IPS DF 4.7 (cell line): ENCODE results near the gene SHISAL1.

Experiments
- DNase-seq: peaks from one replicate; pipeline ENCODE4 v3.0.0-alpha.2; 2013; ENCODE audit warnings: low spot score; ENCODE audit errors: extremely low read depth

The SHISAL1 gene

DNA sequence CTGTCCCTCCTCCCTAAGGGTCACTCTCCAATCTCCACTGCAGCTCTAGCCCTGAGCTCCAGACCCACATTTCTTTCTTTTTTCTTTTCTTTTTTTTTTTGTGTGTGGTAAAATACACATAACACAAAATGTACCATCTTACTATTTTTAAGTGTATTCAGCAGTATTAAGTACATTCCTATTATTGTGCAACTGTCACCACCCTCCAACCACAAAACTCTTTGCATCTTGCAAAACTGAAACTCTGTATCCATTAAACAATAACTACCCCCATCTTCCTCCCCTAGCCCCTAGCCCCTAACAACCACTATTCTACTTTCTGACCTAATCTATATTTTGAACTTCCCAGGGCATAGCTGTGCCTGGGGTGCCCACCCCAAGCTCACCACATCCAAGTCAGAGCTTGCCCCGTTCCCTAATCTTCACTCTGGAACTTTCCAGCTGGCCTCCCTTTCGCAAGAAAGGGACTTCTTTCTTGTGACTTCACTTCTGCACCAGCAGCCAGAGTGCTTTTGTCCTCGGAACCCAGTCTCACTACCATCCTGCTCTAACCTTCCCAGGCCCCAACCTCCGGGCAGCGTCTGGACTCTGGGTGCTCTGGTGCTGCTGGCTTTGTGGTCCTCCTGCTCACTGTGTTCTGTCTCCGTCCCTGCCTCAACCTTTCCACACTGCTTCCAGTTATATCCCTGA lies 101.3 kb downstream of the SHISAL1 start:
- no peak for DNase-seq

DNA sequence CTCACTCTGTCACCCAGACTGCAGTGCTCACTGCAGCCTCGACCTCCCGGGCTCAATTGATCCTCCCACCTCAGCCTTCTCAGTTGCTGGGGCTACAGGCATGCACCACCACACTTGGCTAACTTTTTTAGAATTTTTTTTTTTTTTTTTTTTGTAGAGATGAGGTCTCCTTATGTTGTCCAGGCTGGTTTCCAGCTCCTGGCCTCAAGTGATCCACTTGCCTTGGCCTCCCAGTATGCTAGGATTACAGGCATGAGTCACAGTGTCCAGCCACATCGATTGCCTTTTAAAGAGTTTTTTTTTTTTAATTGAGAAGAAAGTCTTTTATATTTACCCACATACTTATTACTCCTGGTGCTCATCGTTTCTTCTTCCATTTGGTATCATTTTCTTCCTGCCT lies 102.0 kb downstream of the SHISAL1 start:
- DNase-seq = no peak

DNA sequence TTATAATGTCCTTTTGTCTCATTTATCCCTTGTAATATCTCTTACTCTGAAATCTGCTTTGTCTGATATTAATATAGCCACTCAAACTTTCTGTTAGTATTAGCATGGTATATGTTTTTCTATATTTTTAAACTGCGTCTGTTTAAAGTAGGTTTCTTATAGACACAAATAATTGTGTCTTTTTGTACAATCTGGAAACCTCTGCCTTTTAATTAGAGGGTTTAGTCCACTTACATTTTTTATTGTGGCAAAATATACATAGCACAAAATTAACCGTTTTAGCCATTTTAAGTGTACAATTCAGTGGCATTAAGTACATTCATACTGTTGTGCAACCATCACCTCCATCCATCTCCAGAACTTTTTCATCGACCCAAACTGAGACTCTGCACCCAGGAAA lies 103.4 kb downstream of the SHISAL1 start:
- no peak for DNase-seq

GRCh38 chr22:44207981-44208317 lies 104.8 kb downstream of the SHISAL1 start:
- no peak for DNase-seq

DNA sequence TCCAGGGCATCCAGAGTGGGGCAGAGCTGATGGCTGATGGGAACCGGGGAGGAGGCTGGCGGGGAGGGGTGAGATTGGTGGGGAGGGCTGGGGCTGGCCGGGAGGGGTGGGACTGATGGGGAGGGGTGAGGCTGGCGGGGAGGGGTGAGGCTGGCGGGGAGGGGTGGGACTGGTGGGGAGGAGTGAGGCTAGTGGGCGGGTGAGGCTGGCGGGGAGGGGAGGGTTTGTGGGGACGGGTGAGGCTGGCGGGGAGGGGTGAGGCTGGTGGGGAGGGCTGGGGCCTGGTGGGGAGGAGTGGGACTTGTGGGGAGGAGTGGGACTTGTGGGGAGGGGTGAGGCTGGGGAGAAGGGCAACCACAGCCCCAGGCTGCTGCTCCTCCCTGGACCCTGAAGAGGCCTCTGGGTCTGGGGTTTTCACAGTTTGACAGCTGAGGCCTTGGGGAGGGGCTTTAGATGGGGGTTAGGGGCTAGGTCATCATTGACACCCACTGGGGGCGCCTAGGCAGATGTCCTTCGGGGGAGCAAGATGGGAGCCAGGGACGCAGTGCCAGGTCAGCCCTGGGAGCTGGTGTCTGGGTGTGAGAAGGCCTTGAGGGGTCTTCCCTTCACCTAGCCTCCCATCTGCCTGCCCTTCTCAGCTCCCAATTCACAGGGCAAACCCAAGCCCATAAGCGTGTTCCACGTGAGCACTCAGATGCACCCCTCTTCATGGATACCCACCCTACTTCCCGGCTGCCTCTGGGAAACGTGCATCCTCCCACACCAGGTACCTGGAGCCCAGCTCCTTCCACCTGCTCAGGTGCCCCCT lies 105.4 kb downstream of the SHISAL1 start:
- no peak for DNase-seq

DNA sequence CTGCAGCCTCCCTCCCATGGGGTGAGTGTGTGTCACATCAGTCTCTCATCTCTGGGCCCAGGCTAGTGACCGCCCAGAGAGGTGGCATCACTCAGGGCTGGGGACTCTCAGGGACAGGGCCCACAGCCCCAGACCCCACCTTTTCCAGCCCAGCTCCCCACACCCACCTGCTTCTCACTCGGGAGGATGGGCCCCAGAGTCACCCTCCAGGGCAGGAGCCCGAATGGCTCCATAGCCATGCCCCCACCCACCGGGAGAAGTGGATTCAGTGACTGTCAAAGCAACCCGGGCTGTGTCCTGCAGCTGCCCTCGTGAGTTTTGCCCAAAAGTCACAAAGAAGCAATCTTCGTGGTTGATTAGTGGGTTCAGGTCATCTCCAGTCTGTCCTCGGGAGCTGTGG lies 106.1 kb downstream of the SHISAL1 start:
- DNase-seq = no peak

DNA sequence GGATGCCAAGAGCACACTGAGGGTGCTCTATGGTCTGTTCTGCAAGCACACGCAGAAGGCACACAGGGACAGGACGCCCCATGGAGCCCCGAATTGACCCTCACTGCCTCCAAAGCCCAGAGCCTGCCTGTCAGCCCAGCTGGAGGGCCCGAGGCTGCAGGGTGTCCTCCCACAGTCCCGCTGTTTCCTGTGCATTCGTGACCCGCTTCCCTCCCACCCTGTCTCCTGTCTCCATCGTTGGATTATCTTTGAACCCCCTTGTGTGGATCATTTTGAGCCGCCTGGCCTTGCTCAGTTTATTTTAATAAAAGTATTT lies 106.5 kb downstream of the SHISAL1 start:
- no peak for DNase-seq

DNA sequence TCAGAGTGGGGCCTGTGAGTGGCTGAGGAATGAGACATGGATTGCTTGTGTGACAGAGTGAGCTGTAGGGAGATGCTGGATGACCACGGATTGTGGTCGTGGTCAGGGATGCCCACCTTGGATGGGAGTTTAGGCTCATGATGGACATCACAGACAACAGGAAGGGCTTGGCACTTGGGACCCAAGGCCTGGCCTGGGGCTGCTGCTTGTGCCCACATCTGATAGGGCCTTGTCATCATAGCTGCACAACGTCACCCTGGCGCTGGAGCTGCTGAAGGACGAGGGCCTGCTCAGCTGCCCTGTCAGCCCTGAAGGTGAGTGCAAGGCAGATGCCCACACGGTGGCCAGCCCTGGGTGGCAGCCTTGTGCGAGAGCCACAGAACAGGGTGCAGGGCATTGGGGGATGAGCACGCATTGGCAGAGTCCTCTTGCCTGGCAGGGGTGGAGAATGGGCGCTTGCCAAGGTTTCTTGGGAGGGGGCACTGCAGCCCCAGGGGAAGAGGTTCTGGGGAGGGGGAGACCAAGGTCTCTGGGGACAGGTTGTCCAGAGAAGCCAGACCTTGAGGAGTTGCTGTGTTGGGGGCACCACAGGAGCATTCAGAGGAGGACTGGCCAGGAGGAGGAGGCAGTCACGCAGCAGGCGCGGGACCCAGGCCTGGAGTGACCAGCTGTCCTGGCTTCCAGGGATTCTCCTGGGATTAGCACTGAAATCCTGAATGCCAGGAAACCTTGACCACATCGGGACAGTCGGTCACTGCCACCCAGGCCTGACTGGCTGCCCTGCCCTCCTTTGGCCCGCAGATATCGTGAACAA lies 107.0 kb downstream of the SHISAL1 start:
- no peak for DNase-seq

- no peak for DNase-seq
Measured at GRCh38 chr22:44204739-44205515, 107.8 kb downstream of the SHISAL1 start.

DNA sequence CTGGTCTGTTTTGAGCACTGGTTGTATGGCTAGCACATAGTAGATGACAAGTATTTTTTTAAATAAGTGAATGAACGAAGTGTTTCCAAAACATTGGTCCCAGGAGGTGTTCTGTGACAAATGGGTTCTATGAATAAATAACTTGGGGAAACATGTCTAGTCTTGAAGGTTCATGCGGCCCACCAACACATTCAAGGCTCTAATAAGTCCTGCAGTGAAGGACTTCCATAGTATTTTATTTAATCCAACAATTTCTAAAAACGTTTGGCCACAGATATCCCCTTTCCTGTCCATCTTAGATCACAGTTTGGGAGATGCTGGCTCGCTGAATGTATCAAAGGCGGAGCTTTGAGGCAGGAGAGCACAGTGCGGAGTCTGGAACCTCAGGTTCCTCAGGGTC lies 109.5 kb downstream of the SHISAL1 start:
- DNase-seq = no peak

DNA sequence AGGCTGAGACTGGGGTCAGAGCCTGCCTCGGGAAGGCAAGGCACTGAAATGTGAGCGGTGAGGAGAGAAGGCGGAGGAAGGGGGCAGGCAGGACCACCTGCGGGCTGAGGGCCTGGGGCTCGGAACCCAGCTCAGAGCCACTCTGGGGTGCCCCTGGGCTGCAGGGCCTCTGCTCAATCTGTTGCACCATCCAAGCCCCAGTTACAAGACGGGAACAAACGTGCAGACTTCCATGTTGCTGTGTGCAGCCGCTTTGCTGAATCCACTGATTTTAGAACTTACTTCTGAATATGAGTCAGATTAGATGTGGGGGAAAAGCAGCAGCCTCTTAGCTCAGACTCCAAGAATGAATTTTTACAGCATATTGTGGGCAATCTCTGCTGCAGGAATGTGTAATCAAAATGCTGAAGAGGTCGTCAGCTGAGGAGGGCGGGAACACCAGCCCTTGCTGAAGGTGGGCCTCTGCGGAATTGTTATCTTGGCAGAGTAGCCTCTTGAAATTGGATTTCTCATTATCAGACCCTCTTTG lies 110.4 kb downstream of the SHISAL1 start:
- DNase-seq = no peak

- DNase-seq = no peak
Measured at GRCh38 chr22:44201665-44202064, 111.1 kb downstream of the SHISAL1 start.

GRCh38 chr22:44200855-44201550 lies 111.7 kb downstream of the SHISAL1 start:
- DNase-seq = no peak

DNA sequence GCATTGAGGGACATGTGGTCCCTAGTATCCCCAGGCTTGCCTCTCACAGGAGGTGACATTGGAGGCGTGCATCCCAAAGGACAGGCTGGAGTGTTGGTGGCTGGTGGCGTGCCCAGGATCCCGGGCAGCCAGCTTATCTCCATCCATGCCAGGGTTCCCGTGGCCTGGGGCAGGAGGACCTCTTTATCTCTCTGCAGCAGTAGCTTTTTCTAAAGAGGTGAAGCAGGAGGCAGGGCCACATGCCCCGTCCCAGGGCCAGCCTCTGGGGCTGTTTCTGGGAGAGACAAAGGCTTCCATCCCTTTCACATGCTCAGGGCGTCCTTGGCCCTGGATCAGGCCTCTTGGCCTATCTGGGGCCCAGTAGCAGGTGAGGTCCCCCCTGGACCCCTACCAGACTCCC lies 112.3 kb downstream of the SHISAL1 start:
- no peak for DNase-seq

- no peak for DNase-seq
Measured at GRCh38 chr22:44199866-44200265, 112.9 kb downstream of the SHISAL1 start.

- DNase-seq = no peak
Measured at GRCh38 chr22:44199164-44199563, 113.6 kb downstream of the SHISAL1 start.

- no peak for DNase-seq
Measured at GRCh38 chr22:44197271-44197670, 115.5 kb downstream of the SHISAL1 start.

GRCh38 chr22:44196731-44197131 lies 116.0 kb downstream of the SHISAL1 start:
- DNase-seq = no peak

GRCh38 chr22:44196241-44196640 lies 116.5 kb downstream of the SHISAL1 start:
- DNase-seq = no peak

- no peak for DNase-seq
Measured at GRCh38 chr22:44195189-44195871, 117.4 kb downstream of the SHISAL1 start.
